Measurements from ENCODE around the gene CDC27.
A peak's percentile ranks its signal among the peaks of the same experiment; 100 is the strongest.
"Not testable (repeated sequence)": the region's sequence is repeated elsewhere in the genome, so short reads cannot be mapped to it uniquely, and the experiment has no call there.

Gene CDC27

GRCh38 chr17:47192554-47192953 is 3.5 kb upstream of the CDC27 start:
- peak; percentile 27 for DNase-seq (ENCODE audit: low read depth)

- no peak for DNase-seq (ENCODE audit: low read depth)
Measured at GRCh38 chr17:47190770-47191169, 1.7 kb upstream of the CDC27 start.

- no peak for DNase-seq (ENCODE audit: low read depth)
Measured at GRCh38 chr17:47190243-47190642, 1.1 kb upstream of the CDC27 start.

GRCh38 chr17:47189732-47190237 is 690 bp upstream of the CDC27 start:
- DNase-seq (ENCODE audit: low read depth), result no peak

- peak; percentile 15 for DNase-seq (ENCODE audit: low read depth)
Measured at GRCh38 chr17:47188271-47188875, 722 bp downstream of the CDC27 start.

- DNase-seq (ENCODE audit: low read depth), result no peak
Measured at GRCh38 chr17:47184681-47185080, 4.4 kb downstream of the CDC27 start.

GRCh38 chr17:47180988-47181387 is 8.1 kb downstream of the CDC27 start:
- DNase-seq (ENCODE audit: low read depth), result not testable (repeated sequence)

GRCh38 chr17:47180337-47180736 is 8.8 kb downstream of the CDC27 start:
- DNase-seq (ENCODE audit: low read depth), result no peak

GRCh38 chr17:47179141-47179540 is 10.0 kb downstream of the CDC27 start:
- no peak for DNase-seq (ENCODE audit: low read depth)

- DNase-seq (ENCODE audit: low read depth), result no peak
Measured at GRCh38 chr17:47177261-47177660, 11.8 kb downstream of the CDC27 start.

GRCh38 chr17:47176389-47176826 is 12.7 kb downstream of the CDC27 start:
- DNase-seq (ENCODE audit: low read depth), result no peak

GRCh38 chr17:47174823-47175222 is 14.3 kb downstream of the CDC27 start:
- not testable (repeated sequence) for DNase-seq (ENCODE audit: low read depth)

GRCh38 chr17:47172696-47173565 is 16.2 kb downstream of the CDC27 start:
- DNase-seq (ENCODE audit: low read depth), result no peak

GRCh38 chr17:47170710-47171109 is 18.4 kb downstream of the CDC27 start:
- no peak for DNase-seq (ENCODE audit: low read depth)

- not testable (repeated sequence) for DNase-seq (ENCODE audit: low read depth)
Measured at GRCh38 chr17:47168896-47169295, 20.2 kb downstream of the CDC27 start.

- DNase-seq (ENCODE audit: low read depth), result not testable (repeated sequence)
Measured at GRCh38 chr17:47166854-47167253, 22.2 kb downstream of the CDC27 start.

- no peak for DNase-seq (ENCODE audit: low read depth)
Measured at GRCh38 chr17:47165137-47165536, 24.0 kb downstream of the CDC27 start.

GRCh38 chr17:47164263-47164662 is 24.8 kb downstream of the CDC27 start:
- no peak for DNase-seq (ENCODE audit: low read depth)

- DNase-seq (ENCODE audit: low read depth), result no peak
Measured at GRCh38 chr17:47162013-47162622, 27.0 kb downstream of the CDC27 start.

- DNase-seq (ENCODE audit: low read depth), result no peak
Measured at GRCh38 chr17:47159315-47159714, 29.8 kb downstream of the CDC27 start.

- no peak for DNase-seq (ENCODE audit: low read depth)
Measured at GRCh38 chr17:47145351-47145750, 43.7 kb downstream of the CDC27 start.

- no peak for DNase-seq (ENCODE audit: low read depth)
Measured at GRCh38 chr17:47135235-47135634, 53.9 kb downstream of the CDC27 start.

- not testable (repeated sequence) for DNase-seq (ENCODE audit: low read depth)
Measured at GRCh38 chr17:47134354-47134753, 54.7 kb downstream of the CDC27 start.

All from GM04504 (cell line).